Measurements from ENCODE around the gene CFAP157.

DNA sequence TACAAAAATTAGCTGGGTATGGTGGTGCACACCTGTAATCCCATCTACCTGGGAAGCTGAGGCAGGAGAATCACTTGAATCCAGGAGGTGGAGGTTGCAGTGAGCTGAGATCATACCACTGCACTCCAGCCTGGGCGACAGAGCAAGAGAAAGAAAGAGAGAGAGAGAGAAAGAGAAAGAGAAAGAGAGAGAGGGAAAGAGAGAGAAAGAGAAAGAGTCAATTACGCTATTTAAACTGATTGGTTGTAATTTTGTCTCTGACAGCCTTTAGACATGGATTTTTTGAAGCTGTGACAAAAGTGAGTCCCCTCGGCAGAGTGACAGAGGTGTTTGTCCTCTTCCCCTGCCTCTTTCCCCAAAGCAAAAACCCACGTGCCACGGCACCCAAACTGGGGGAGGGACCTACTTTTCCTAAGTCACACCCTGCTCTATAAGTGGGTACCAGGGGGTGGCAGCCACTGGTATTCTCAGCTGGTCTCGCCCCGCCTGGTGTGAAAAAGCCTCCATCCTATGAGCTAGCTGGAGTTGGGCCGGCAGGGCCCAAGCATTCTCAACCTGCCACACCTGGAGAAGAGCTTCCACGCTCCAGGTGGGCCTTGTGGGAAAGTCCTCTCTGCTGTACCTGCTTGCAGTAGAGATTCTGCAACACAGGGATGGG lies 3.4 kb upstream of the CFAP157 start:
- TF ChIP-seq CTCF (IDR thresholded peaks at IDR 0.05) = no peak
- no peak for TF ChIP-seq POLR2A (IDR thresholded peaks at IDR 0.05)

Measured in suprapubic skin (tissue), 3 donors.